Keratinocyte (primary cell): Measurements from ENCODE around the gene GMIP. TPM values are rescaled to one million over a fixed set of nuclear protein-coding genes. Genes with fewer than 3 reads are reported as not detected.

ENCODE experiments used
- DNase-seq: peaks from one replicate; pipeline ENCODE4 v3.0.0-alpha.2; 2011; ENCODE audit warnings: low read depth, missing footprints, low spot score
- FAIRE-seq: peaks from 2 replicates; lab custom pipeline; 2011; peaks lifted over from hg19 to GRCh38; lab: Jason Lieb, UNC
- H2AFZ ChIP-seq: 2 replicates; pipeline ENCODE4 v1.6.0; 2012; ENCODE audit warnings: low read length, control low read depth, inconsistent platforms; ENCODE audit not compliant: control insufficient read depth
- H3K27ac ChIP-seq: 2 replicates; pipeline ENCODE4 v1.5.1; 2011; ENCODE audit warnings: low read length; ENCODE audit not compliant: control insufficient read depth, insufficient read depth
- H3K27me3 ChIP-seq: 3 replicates; pipeline ENCODE4 v1.6.0; 2011; ENCODE audit warnings: low read length; ENCODE audit not compliant: control insufficient read depth, insufficient read depth; ENCODE audit errors: extremely low read depth
- H3K36me3 ChIP-seq, 2 experiments: 2 replicates in 1 of 2; 3 replicates in 1 of 2; pipeline ENCODE4 v1.5.1; 2011; ENCODE audit warnings: low read length in 2 of 2, mild to moderate bottlenecking in 1 of 2; ENCODE audit not compliant: control insufficient read depth in 2 of 2, insufficient read depth in 2 of 2; ENCODE audit errors: extremely low read depth in 1 of 2
- H3K4me1 ChIP-seq: 3 replicates; pipeline ENCODE4 v1.5.1; 2011; ENCODE audit warnings: low read length; ENCODE audit not compliant: control insufficient read depth, insufficient read depth; ENCODE audit errors: extremely low read depth
- H3K4me2 ChIP-seq: 3 replicates; pipeline ENCODE4 v1.6.0; 2011; ENCODE audit warnings: low read depth, low read length; ENCODE audit not compliant: control insufficient read depth, insufficient read depth; ENCODE audit errors: extremely low read depth
- H3K4me3 ChIP-seq, 3 experiments: fragments of 200-600 bp in 1 of 3; sonication (generic) in 1 of 3; 2 replicates in 2 of 3; 3 replicates in 1 of 3; pipeline ENCODE4 v1.5.1; 2011 to 2016; ENCODE audit warnings: low read length in 3 of 3, mild to moderate bottlenecking in 3 of 3, control low read depth in 2 of 3, inconsistent platforms in 1 of 3, low read depth in 1 of 3, mixed read lengths in 1 of 3, mixed run types in 1 of 3, moderate library complexity in 1 of 3; ENCODE audit not compliant: control insufficient read depth in 2 of 3, insufficient read depth in 2 of 3; ENCODE audit errors: extremely low read depth in 1 of 3
- H3K79me2 ChIP-seq: 2 replicates; pipeline ENCODE4 v1.6.0; 2012; ENCODE audit warnings: low read length; ENCODE audit not compliant: control insufficient read depth, insufficient read depth
- H3K9ac ChIP-seq: 3 replicates; pipeline ENCODE4 v1.6.0; 2011; ENCODE audit warnings: low read length; ENCODE audit not compliant: control insufficient read depth, insufficient read depth; ENCODE audit errors: extremely low read depth
- H3K9me1 ChIP-seq: 3 replicates; pipeline ENCODE4 v1.6.0; 2011; ENCODE audit warnings: low read length; ENCODE audit not compliant: control insufficient read depth, insufficient read depth; ENCODE audit errors: extremely low read depth
- H3K9me3 ChIP-seq: 2 replicates; pipeline ENCODE4 v1.5.1; 2012; ENCODE audit warnings: low read depth, low read length; ENCODE audit not compliant: control insufficient read depth
- H4K20me1 ChIP-seq: 3 replicates; pipeline ENCODE4 v1.6.0; 2011; ENCODE audit warnings: low read length; ENCODE audit not compliant: control insufficient read depth, insufficient read depth; ENCODE audit errors: extremely low read depth
- CTCF ChIP-seq, 3 experiments: IDR thresholded peaks in 1 of 3; conservative IDR thresholded peaks in 1 of 3; optimal IDR thresholded peaks in 1 of 3; 2 replicates in 2 of 3; 3 replicates in 1 of 3; pipeline versions ENCODE3 to v1.5.1; 2011; ENCODE audit warnings: low read length in 3 of 3, mild to moderate bottlenecking in 3 of 3, moderate library complexity in 2 of 3, control low read depth in 1 of 3, inconsistent platforms in 1 of 3; ENCODE audit not compliant: insufficient read depth in 2 of 3; ENCODE audit errors: extremely low read depth in 1 of 3
- EZH2 ChIP-seq: IDR thresholded peaks from one replicate; pipeline ENCODE4 v1.6.1; 2012; ENCODE audit warnings: inconsistent platforms, mild to moderate bottlenecking, low read length, moderate library complexity
- dilution Hi-C: fragments of 300-500 bp; cut with MboI; formaldehyde crosslinking; loops from one replicate; pipeline ENCODE4 v1.7.0; 2020; ENCODE audit warnings: low sequenced_read_pairs; ENCODE audit not compliant: extremely low pct_ligation_motif_present
- polyA plus RNA-seq, 5 experiments: library from polyadenylated mRNA; depleted of rRNA in 3 of 5; stranded (reverse) in 3 of 5; stranded (forward) in 1 of 5; unstranded in 1 of 5; fragments of >200 nt; gene quantifications; 1 replicate in 1 of 5; 2 replicates in 3 of 5; 3 replicates in 1 of 5; pipeline versions ENCODE4 v1.2.1 to v1.2.3, GENCODE V29; 2011 to 2012; ENCODE audit warnings: missing spikeins in 2 of 5, low read depth in 1 of 5, low replicate concordance in 1 of 5

Gene GMIP
- polyA plus RNA-seq, 1 donor (not counting 4 experiments of a cell fraction or from before 2014, with no cell fraction given) = 5.0 TPM

GRCh38 chr19:19619849-19620210, 23.6 kb downstream of the GMIP start:
- Histone ChIP-seq H3K4me1 (no peaks in the 10 kb centered on the region), H2AFZ (no peak overlapping the region), H3K79me2 (no peaks in the 10 kb centered on the region), H3K9me3 (no peaks in the 10 kb centered on the region), H3K9me1 (no peaks in the 10 kb centered on the region), H3K4me2 (no peak overlapping the region), H3K27me3 (no peaks in the 10 kb centered on the region), H3K4me3 (no peak overlapping the region), H3K9ac (no peak overlapping the region), H4K20me1 (no peaks in the 10 kb centered on the region), H3K27ac (no peak overlapping the region), H3K36me3 (peaks cover 0 to 1% of the 10 kb centered on the region in 2 experiments)
- no peak for DNase-seq
- dilution Hi-C loops = no loop called here
- TF ChIP-seq CTCF (optimal IDR thresholded peaks at IDR 0.05 in 1 of 3, IDR thresholded peaks at IDR 0.05 in 1 of 3, conservative IDR thresholded peaks at IDR 0.05 in 1 of 3; ENCODE audit: extremely low read depth in 1 of 3, insufficient read depth in 2 of 3, low read length in 3 of 3) (no peak), EZH2 (no peak)
- FAIRE-seq = no peak

GRCh38 chr19:19619181-19619848, 24.1 kb downstream of the GMIP start:
- H3K4me1 ChIP-seq = no peaks in the 10 kb centered on the region
- dilution Hi-C loops = no loop called here

More at GRCh38 chr19:19619181-19619848, 24.1 kb downstream of the GMIP start:
- FAIRE-seq (no peak), DNase-seq (no peak)
- Histone ChIP-seq H3K36me3 (peaks cover 0 to 1% of the 10 kb centered on the region in 2 experiments), H3K4me3 (no peak overlapping the region), H3K9ac (no peak overlapping the region), H3K79me2 (no peaks in the 10 kb centered on the region), H4K20me1 (no peaks in the 10 kb centered on the region), H2AFZ (no peak overlapping the region), H3K9me3 (no peaks in the 10 kb centered on the region), H3K9me1 (no peaks in the 10 kb centered on the region), H3K4me2 (peak overlapping the region; percentile 54), H3K27ac (no peak overlapping the region), H3K27me3 (no peaks in the 10 kb centered on the region)
- TF ChIP-seq EZH2 (no peak), CTCF (optimal IDR thresholded peaks at IDR 0.05 in 1 of 3, IDR thresholded peaks at IDR 0.05 in 1 of 3, conservative IDR thresholded peaks at IDR 0.05 in 1 of 3; ENCODE audit: extremely low read depth in 1 of 3, insufficient read depth in 2 of 3, low read length in 3 of 3) (no peak)
